Immature natural killer cell (primary cell): ENCODE results near the gene SIN3B. TPM values are rescaled to one million over a fixed set of nuclear protein-coding genes. Genes with fewer than 3 reads are reported as not detected.

Source experiments
- DNase-seq, 3 donors: peaks; one replicate each; pipeline ENCODE4 v3.0.0; 2022; ENCODE audit warnings: mixed read lengths in 1 of 3
- H3K27ac Mint-ChIP-seq, 6 donors: one replicate each; pipeline ENCODE4 v1.8.0; 2020; ENCODE audit warnings: mixed read lengths in 6 of 6, mild to moderate bottlenecking in 5 of 6, inconsistent platforms in 4 of 6, moderate library complexity in 3 of 6
- H3K27me3 Mint-ChIP-seq, 3 donors: one replicate each; pipeline ENCODE4 v1.8.0; 2020 to 2021; ENCODE audit warnings: low read depth in 3 of 3, mild to moderate bottlenecking in 3 of 3, mixed read lengths in 3 of 3, moderate library complexity in 3 of 3, inconsistent platforms in 1 of 3
- H3K36me3 Mint-ChIP-seq, 3 donors: one replicate each; pipeline ENCODE4 v1.8.0; 2020; ENCODE audit warnings: mixed read lengths in 3 of 3, inconsistent platforms in 2 of 3, mild to moderate bottlenecking in 2 of 3
- H3K4me1 Mint-ChIP-seq, 2 donors: one replicate each; pipeline ENCODE4 v1.8.0; 2020; ENCODE audit warnings: inconsistent platforms in 2 of 2, mild to moderate bottlenecking in 2 of 2, mixed read lengths in 2 of 2, moderate library complexity in 1 of 2
- H3K4me3 Mint-ChIP-seq, 5 donors: one replicate each; pipeline ENCODE4 v1.8.0; 2020; ENCODE audit warnings: mild to moderate bottlenecking in 5 of 5, mixed read lengths in 5 of 5, inconsistent platforms in 3 of 5, moderate library complexity in 3 of 5
- H3K9me3 Mint-ChIP-seq, 6 donors: one replicate each; pipeline ENCODE4 v1.8.0; 2020; ENCODE audit warnings: mild to moderate bottlenecking in 6 of 6, mixed read lengths in 6 of 6, inconsistent platforms in 4 of 6, moderate library complexity in 3 of 6
- polyA plus RNA-seq, 3 donors: library from polyadenylated mRNA; unstranded; fragments of 300-500 nt; fragmentation: Illumina TruSeq; gene quantifications; one replicate each; pipeline ENCODE4 v1.2.3, GENCODE V29; 2021

SIN3B gene
- polyA plus RNA-seq, 3 donors from 2014 or later = 1.8 to 7.9 (median 2.3) TPM

DNA sequence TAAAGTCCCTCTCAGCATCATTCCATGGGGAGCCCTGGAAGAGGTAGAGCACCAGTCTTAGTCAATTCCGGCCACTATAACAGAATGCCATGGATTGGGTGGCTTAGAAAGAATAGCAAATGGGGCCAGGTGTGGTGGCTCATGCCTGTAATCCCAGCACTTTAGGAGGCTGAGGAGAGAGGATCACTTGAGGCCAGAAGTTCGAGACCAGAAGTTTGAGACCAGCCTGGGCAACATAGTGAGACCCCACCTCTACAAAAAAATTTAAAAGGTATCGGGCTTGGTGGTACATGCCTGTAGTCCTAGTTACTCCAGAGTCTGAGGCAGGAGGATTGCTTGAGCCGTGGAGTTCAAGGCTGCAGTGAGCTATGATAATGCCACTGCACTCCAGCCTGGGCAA lies 25.0 kb upstream of the SIN3B start:
- no peak overlapping the region for H3K4me3 Mint-ChIP-seq
- H3K9me3 Mint-ChIP-seq = no peaks in the 10 kb centered on the region
- H3K36me3 Mint-ChIP-seq = no peaks in the 10 kb centered on the region
- H3K4me1 Mint-ChIP-seq = no peaks in the 10 kb centered on the region
- DNase-seq = no peak
- H3K27me3 Mint-ChIP-seq = peaks cover 0 to 4% (median 0%) of the 10 kb centered on the region in 3 donors
- no peak overlapping the region for H3K27ac Mint-ChIP-seq

DNA sequence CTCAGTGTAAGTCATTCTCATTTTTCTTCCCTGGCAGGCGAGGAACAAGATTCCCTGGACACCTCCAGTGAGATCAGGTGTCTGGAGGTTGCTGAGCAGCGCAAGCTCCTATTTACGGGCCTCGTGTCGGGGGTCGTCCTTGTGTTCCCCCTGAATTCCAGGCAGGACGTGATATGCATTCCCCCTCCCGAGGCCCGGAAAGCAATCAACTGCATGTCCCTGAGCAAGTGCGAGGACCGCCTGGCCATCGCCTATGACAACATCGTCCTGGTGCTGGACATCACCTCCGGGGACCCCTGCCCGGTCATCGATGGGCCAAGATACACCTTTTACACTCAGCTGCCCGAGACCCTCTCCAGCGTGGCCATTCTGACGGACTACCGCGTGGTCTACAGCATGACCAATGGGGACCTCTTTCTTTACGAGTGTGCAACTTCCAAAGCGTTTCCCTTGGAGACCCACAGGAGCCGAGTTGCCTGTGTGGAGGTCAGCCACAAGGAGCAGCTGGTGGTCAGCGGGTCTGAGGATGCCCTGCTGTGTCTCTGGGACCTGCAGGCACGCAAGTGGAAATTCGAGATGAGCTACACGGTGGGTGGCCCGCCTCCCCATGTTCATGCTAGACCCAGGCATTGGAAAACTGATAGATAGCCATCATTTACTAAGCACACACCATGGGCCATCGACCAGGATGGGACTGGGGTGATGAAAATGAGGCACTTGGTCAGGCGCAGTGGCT lies 21.5 kb upstream of the SIN3B start:
- Mint-ChIP-seq H3K27ac (no peak overlapping the region), H3K4me3 (no peak overlapping the region), H3K36me3 (no peaks in the 10 kb centered on the region), H3K4me1 (no peaks in the 10 kb centered on the region), H3K27me3 (peaks cover 0 to 6% (median 4%) of the 10 kb centered on the region in 3 donors), H3K9me3 (no peaks in the 10 kb centered on the region)
- DNase-seq = no peak

GRCh38 chr19:16814526-16815100 lies 14.6 kb upstream of the SIN3B start:
- peaks cover 0 to 5% (median 0%) of the 10 kb centered on the region in 6 donors for H3K9me3 Mint-ChIP-seq
- H3K27ac Mint-ChIP-seq = no peak overlapping the region
- no peak overlapping the region for H3K4me3 Mint-ChIP-seq
- peaks cover 2 to 4% (median 3%) of the 10 kb centered on the region in 3 donors for H3K27me3 Mint-ChIP-seq
- DNase-seq = no peak
- H3K36me3 Mint-ChIP-seq = no peaks in the 10 kb centered on the region
- no peaks in the 10 kb centered on the region for H3K4me1 Mint-ChIP-seq

- Mint-ChIP-seq H3K36me3 (no peaks in the 10 kb centered on the region), H3K27ac (no peak overlapping the region), H3K27me3 (peaks cover 2 to 7% (median 3%) of the 10 kb centered on the region in 3 donors), H3K4me1 (no peaks in the 10 kb centered on the region), H3K9me3 (peaks cover 0 to 5% (median 0%) of the 10 kb centered on the region in 6 donors), H3K4me3 (no peak overlapping the region)
- no peak for DNase-seq
These were observed 9.1 kb upstream of the SIN3B start for GRCh38 chr19:16820056-16820455.

GRCh38 chr19:16821081-16821480 lies 8.1 kb upstream of the SIN3B start:
- Mint-ChIP-seq H3K9me3 (no peaks in the 10 kb centered on the region), H3K27ac (no peak overlapping the region), H3K4me3 (no peak overlapping the region), H3K4me1 (peaks cover 0 to 2% of the 10 kb centered on the region in 2 donors), H3K36me3 (no peaks in the 10 kb centered on the region), H3K27me3 (peaks cover 6 to 9% (median 8%) of the 10 kb centered on the region in 3 donors)
- no peak for DNase-seq

DNA sequence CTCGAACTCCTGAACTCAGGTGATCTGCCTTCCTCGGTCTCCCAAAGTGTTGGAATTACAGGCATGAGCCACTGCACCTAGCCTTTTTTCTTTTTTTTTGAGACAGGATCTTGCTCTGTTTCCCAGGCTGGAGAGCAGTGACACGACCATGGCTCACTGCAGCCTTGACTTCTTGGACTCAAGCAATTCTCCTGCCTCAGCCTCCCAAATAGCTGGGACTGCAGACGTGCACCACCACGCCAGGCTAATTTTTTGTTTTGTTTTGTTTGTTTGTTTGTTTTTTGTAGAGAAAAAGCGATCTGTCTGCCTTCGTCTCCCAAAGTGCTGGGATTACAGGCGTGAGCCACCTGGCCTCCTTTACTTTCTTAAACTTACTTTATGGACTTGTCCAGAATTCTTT lies 6.5 kb upstream of the SIN3B start:
- H3K36me3 Mint-ChIP-seq = no peaks in the 10 kb centered on the region
- DNase-seq = no peak
- no peaks in the 10 kb centered on the region for H3K9me3 Mint-ChIP-seq
- peaks cover 6 to 15% (median 13%) of the 10 kb centered on the region in 3 donors for H3K27me3 Mint-ChIP-seq
- H3K4me3 Mint-ChIP-seq = no peak overlapping the region
- H3K27ac Mint-ChIP-seq = no peak overlapping the region
- peaks cover 0 to 7% of the 10 kb centered on the region in 2 donors for H3K4me1 Mint-ChIP-seq

DNA sequence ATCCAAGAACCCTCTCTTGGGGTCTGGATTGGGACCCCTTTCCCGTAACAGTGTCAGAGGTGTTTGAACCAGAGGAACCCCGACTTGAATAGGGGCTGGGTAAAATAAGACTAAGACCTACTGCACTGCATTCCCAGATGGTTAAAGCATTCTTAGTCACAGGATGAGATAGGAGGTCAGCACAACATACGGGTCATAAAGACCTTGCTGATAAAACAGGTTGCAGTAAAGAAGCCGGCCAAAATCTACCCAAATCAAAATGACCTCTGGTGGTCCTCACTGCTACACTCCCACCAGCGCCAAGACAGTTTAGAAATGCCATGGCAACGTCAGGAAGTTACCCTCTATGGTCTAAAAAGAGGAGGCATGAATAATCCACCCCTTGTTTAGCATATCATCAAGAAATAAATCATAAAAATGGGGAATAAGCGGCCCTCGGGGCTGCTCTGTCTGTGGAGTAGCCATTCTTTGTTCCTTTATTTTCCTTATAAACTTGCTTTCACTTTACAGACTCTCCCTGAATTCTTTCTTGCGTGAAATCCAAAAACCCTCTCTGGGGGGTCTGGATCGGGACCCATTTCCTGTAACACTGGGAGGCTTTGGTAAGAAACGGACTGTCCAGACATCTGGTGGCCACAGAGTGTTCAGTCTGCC lies 4.4 kb upstream of the SIN3B start:
- H3K4me1 Mint-ChIP-seq = peaks cover 7 to 13% of the 10 kb centered on the region in 2 donors
- no peak for DNase-seq
- no peaks in the 10 kb centered on the region for H3K9me3 Mint-ChIP-seq
- no peak overlapping the region for H3K27ac Mint-ChIP-seq
- H3K36me3 Mint-ChIP-seq = no peaks in the 10 kb centered on the region
- H3K4me3 Mint-ChIP-seq = peak overlapping the region in 1 of 5 donors; percentile 11
- peaks cover 9 to 19% (median 15%) of the 10 kb centered on the region in 3 donors for H3K27me3 Mint-ChIP-seq

GRCh38 chr19:16825312-16826052 lies 3.7 kb upstream of the SIN3B start:
- no peak for DNase-seq
- Mint-ChIP-seq H3K9me3 (no peaks in the 10 kb centered on the region), H3K27ac (no peak overlapping the region), H3K4me3 (peak overlapping the region in 1 of 5 donors; percentile 11), H3K27me3 (peaks cover 9 to 19% (median 15%) of the 10 kb centered on the region in 3 donors), H3K36me3 (no peaks in the 10 kb centered on the region), H3K4me1 (peaks cover 14 to 20% of the 10 kb centered on the region in 2 donors)

DNA sequence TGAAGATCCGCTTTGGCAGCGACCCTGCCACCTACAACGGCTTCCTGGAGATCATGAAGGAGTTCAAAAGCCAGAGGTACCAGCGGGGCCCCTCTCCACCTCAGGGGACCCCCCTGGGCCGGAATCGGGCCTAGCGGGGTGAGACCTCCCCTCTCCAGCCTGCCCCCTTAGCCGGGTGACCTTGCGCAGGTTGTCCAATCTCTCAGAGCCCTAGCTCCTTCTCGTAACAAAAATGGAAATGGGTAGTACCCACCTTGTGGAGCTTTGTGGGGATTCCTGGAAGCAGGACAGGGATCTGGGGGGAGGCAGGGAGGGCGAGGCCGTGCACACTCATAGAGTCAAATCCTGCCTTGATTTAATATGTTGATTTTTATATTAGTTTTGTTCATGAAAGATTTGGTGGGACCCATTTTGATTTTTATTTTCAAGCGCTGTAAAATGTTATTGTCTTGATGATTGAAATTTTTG lies 658 bp downstream of the SIN3B start:
- H3K36me3 Mint-ChIP-seq = peaks cover 4 to 16% (median 11%) of the 10 kb centered on the region in 3 donors
- DNase-seq = peak in 1 of 3 donors; percentile 2
- peaks cover 24 to 27% of the 10 kb centered on the region in 2 donors for H3K4me1 Mint-ChIP-seq
- peak overlapping the region in 5 of 6 donors; percentile 53 to 88 (median 75) for H3K27ac Mint-ChIP-seq
- H3K27me3 Mint-ChIP-seq = peaks cover 6 to 12% (median 12%) of the 10 kb centered on the region in 3 donors
- H3K9me3 Mint-ChIP-seq = no peaks in the 10 kb centered on the region
- H3K4me3 Mint-ChIP-seq = peak overlapping the region; percentile 70 to 90 (median 80)

GRCh38 chr19:16830679-16831078 lies 1.5 kb downstream of the SIN3B start:
- Mint-ChIP-seq H3K36me3 (peaks cover 4 to 17% (median 11%) of the 10 kb centered on the region in 3 donors), H3K4me1 (peaks cover 24 to 25% of the 10 kb centered on the region in 2 donors), H3K27me3 (peaks cover 3 to 10% (median 10%) of the 10 kb centered on the region in 3 donors), H3K27ac (peak overlapping the region in 4 of 6 donors; percentile 22 to 87 (median 60)), H3K4me3 (peak overlapping the region; percentile 70 to 90 (median 80)), H3K9me3 (no peaks in the 10 kb centered on the region)
- DNase-seq = no peak

GRCh38 chr19:16831531-16831930 lies 2.3 kb downstream of the SIN3B start:
- H3K27me3 Mint-ChIP-seq = peaks cover 5 to 9% (median 7%) of the 10 kb centered on the region in 3 donors
- no peaks in the 10 kb centered on the region for H3K9me3 Mint-ChIP-seq
- H3K36me3 Mint-ChIP-seq = peaks cover 4 to 22% (median 14%) of the 10 kb centered on the region in 3 donors
- peak overlapping the region; percentile 9 to 68 (median 28) for H3K4me3 Mint-ChIP-seq
- no peak for DNase-seq
- peak overlapping the region in 3 of 6 donors; percentile 22 to 86 (median 67) for H3K27ac Mint-ChIP-seq
- peaks cover 25 to 28% of the 10 kb centered on the region in 2 donors for H3K4me1 Mint-ChIP-seq

DNA sequence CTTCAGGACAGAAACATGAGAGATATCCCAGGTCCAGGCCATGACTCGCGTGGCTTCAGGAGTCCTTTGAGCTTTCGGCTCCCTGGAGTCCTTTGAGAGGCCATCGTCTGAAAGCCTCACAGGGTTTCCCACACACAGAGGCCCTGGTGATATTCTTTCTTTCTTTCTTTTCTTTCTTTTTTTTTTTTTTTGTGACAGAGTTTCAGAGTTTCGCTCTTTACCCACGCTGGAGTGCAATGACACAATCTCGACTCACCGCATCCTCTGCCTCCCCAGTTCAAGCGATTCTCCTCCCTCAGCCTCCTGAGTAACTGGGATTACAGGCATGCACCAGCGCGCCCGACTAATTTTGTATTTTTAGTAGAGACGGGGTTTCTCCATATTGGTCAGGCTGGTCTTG lies 5.5 kb downstream of the SIN3B start:
- Mint-ChIP-seq H3K4me1 (peaks cover 16 to 35% of the 10 kb centered on the region in 2 donors), H3K27ac (no peak overlapping the region), H3K4me3 (no peak overlapping the region), H3K36me3 (peaks cover 11 to 42% (median 14%) of the 10 kb centered on the region in 3 donors), H3K27me3 (peaks cover 0 to 4% (median 2%) of the 10 kb centered on the region in 3 donors), H3K9me3 (no peaks in the 10 kb centered on the region)
- DNase-seq = no peak
